ENCODE measurements around the gene STK38.

Gene STK38

GRCh38 chr6:36445621-36446020 lies 101.7 kb downstream of the STK38 start:
- no peak for DNase-seq (ENCODE audit: low spot score)
- no peak for TF ChIP-seq CTCF (IDR thresholded peaks at IDR 0.05; ENCODE audit: extremely low read depth, missing control alignments)

- DNase-seq (ENCODE audit: low spot score): no peak
- no peak for TF ChIP-seq CTCF (IDR thresholded peaks at IDR 0.05; ENCODE audit: extremely low read depth, missing control alignments)
These were observed 102.8 kb downstream of the STK38 start for GRCh38 chr6:36444470-36444869.

Data from GM20000 (cell line).